ENCODE results near the gene F8A3.
"Not testable (repeated sequence)": the region's sequence is repeated elsewhere in the genome, so short reads cannot be mapped to it uniquely, and the experiment has no call there.

F8A3 gene

DNA sequence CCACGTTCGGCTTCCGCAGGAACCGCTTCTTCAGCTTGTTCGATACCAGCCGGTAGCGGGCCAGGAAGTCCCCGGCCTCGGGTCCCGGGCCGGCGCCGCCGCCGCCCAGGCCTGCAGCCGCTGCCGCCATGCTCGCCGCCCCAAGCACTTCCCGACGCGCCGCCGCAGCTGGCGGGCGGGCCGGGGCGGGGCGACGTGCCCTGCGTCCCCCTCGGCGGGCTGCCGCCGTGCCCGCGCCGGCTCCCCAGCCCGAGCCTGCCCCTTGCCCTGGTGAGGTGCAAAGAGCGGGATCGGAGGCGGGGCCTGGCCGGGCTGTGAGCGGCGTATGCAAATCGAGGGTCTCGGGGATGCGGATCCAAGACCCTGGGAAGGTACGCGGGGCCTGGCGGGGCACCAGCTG is at the start of gene F8A3:
TSS of gene F8A3 (minus strand) at position 150 of the 400 bp plus-strand sequence. CDS start at position 130, 20 bp downstream.
- DNase-seq (ENCODE audit: low read depth in 2 of 3, low spot score in 1 of 3), result not testable (repeated sequence)

GRCh38 chrX:155505296-155505695 is 46.9 kb upstream of the F8A3 start:
- DNase-seq (ENCODE audit: low read depth in 2 of 3, low spot score in 1 of 3), result no peak

DNA sequence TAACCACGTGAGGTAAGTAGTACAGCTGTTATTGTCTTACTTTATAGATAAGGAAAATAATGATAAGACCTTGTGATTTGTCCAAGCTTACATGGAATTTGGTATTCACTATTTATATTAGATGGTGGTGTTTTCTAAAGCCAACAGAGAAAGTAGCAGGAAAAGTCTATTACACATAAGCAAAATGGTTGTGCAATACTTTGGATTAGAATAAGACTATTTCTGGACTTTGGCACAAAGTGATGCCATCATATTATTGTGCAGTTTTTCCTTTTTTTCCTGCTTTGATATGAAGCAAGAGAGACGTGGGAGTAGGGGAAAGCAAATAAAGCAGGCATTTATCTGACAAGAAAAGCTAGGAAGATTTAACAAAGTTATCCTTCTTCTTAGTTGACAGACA is 36.7 kb upstream of the F8A3 start:
- DNase-seq (ENCODE audit: low read depth in 2 of 3, low spot score in 1 of 3), result not testable (repeated sequence)

- DNase-seq (ENCODE audit: low read depth in 2 of 3, low spot score in 1 of 3), result not testable (repeated sequence)
These were observed 33.0 kb upstream of the F8A3 start for GRCh38 chrX:155491421-155491820.

- DNase-seq (ENCODE audit: low read depth in 2 of 3, low spot score in 1 of 3), result not testable (repeated sequence)
These were observed 18.7 kb upstream of the F8A3 start for GRCh38 chrX:155477136-155477535.

- not testable (repeated sequence) for DNase-seq (ENCODE audit: low read depth in 2 of 3, low spot score in 1 of 3)
These were observed 8.0 kb upstream of the F8A3 start for GRCh38 chrX:155466269-155466938.

DNA sequence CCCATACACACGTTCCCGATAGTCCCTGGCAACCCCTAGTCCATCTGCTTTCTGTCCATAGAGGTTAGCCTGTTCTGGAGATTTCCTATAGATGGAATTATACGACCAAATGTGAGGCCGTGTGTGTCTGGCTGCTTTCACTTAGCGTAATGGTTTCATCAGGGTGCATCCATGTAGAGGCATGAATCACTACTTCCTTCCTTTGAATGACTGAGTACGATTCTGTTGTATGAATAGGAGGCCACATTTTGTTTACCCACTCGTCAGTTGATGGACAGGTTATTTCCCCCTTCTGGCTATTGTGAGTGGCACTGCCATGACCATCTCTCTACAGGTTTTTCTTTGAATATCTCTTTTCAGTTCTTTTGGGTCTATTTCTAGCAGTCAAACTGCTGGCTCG is 2.1 kb upstream of the F8A3 start:
- not testable (repeated sequence) for DNase-seq (ENCODE audit: low read depth in 2 of 3, low spot score in 1 of 3)

DNA sequence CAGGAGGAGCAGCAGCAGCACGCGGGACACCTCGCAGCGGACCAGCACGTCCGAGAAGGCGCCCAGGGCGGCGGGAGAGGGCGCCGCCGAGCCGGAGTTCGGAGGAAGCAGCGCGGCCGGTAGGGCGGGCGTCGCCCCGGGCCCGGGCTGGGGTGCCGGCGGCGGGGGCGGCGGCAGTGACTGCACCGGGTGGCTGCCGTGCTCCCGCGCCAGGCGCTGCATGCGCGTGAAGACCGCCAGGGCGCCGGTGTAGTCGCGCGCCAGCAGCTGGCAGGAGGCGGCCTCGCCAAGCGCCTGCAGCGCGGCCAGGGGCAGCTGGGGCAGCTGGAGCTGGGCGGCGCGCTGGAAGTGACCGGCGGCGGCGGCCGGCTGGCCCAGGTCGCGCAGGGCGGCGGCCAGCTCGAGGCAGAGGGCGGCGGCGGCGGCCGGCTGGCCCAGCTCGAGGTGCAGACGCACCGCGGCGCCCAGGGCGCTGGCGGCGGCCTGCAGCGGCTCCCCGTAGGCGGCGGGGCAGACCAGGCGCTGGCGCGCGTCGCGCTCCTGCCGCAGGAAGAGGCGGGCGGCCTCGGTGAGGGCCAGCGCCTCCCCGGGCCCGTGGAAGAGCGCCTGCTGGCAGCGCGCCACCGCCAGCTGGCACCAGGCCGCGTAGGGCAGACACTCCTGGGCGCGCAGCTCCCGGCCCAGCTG is 516 bp downstream of the F8A3 start:
- not testable (repeated sequence) for DNase-seq (ENCODE audit: low read depth in 2 of 3, low spot score in 1 of 3)

- no peak for DNase-seq (ENCODE audit: low read depth in 2 of 3, low spot score in 1 of 3)
These were observed 17.3 kb downstream of the F8A3 start for GRCh38 chrX:155441097-155441496.

GRCh38 chrX:155435744-155436112 is 22.7 kb downstream of the F8A3 start:
- DNase-seq (ENCODE audit: low read depth in 2 of 3, low spot score in 1 of 3), result no peak

DNA sequence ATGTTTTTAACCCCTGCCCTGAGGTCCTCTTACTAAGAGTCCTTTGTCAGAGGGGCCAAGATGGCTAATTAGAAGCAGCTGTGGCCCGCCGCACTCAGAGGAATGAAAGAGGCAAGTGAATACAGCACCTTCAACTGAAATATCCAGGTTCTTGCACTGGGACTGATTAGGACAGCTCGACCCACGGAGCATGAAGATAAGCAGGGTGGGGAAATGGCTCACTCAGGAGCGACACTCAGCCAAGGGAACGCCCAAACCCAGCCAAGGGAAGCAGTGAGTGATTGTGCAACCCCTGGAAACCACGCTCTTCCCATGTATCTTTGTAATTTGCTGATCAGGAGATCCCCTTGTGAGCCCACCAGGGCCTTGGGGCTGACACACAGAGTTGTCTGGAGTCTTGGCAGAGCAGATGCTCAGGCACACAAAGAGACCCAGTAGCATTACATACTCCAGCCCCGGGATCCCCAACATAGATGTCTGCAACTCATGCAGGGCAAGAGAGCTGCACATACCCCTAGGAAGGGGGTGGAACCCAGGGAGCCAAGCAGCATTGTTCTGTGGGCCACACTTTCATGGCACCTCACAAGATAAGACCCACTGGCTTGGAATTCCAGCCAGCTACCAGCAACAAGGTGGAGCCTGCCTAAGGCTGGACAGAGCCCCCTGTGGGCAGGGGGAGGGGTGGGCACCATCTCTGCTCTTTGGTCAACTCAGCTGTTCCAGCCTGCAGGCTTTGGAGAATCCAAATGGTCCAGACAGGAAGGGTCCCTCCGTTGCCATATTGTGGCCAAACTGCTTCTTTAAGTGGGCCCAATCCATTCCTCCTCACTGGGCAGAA is 23.3 kb downstream of the F8A3 start:
- no peak for DNase-seq (ENCODE audit: low read depth in 2 of 3, low spot score in 1 of 3)

DNA sequence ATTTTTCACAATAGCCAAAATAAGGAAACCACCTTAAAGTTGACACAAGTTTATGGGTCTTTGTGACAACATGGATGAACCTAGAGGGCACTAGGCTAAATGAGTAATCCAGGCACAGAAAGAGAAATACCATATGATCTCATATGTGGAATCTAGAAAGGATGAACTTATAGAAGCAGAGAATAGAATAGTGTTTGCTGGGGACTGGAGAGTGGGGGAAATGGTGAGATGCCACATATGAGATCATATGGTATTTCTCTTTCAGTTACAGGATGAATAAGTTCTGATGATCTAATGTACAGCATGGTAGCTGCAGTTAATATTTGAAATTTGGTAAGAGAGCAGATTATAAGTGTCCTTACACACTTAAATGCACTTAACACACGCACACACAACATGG is 40.7 kb downstream of the F8A3 start:
- DNase-seq (ENCODE audit: low read depth in 2 of 3, low spot score in 1 of 3), result no peak

Data from stimulated activated CD4-positive, alpha-beta T cell treated with anti-CD3 and anti-CD28 coated beads, Interleukin-12 subunit alpha, Interleukin-12 subunit beta, amount 100 ng/mL, for 48 hours (primary cell).